Smooth muscle cell (in vitro differentiated cells): ENCODE measurements around the gene FGGY. TPM values are rescaled to one million over a fixed set of nuclear protein-coding genes. Genes with fewer than 3 reads are reported as not detected.
A peak's percentile ranks its signal among the peaks of the same experiment; 100 is the strongest.

ENCODE experiments used
- DNase-seq: peaks from one replicate; lab custom pipeline; 2025; ENCODE audit not compliant: unreplicated experiment; lab: John Stamatoyannopoulos, UW
- H2AFZ ChIP-seq: fragments of 200-600 bp; sonication (generic); 2 replicates; pipeline ENCODE4 v1.6.0; 2016; ENCODE audit warnings: antibody characterized with exemption, low read depth, mild to moderate bottlenecking
- H3F3A ChIP-seq: fragments of 200-600 bp; sonication (generic); 2 replicates; pipeline ENCODE4 v1.6.0; 2017; ENCODE audit warnings: antibody characterized with exemption, low read depth
- H3K27ac ChIP-seq: fragments of 200-600 bp; sonication (generic); 2 replicates; pipeline ENCODE4 v1.5.1; 2016; ENCODE audit warnings: low read depth, mild to moderate bottlenecking
- H3K27me3 ChIP-seq: fragments of 200-600 bp; sonication (generic); 2 replicates; pipeline ENCODE4 v1.6.1; 2016; ENCODE audit warnings: low read depth, mild to moderate bottlenecking
- H3K36me3 ChIP-seq: fragments of 200-600 bp; sonication (generic); 2 replicates; pipeline ENCODE4 v1.5.1; 2016; ENCODE audit warnings: low read depth
- H3K4me1 ChIP-seq: fragments of 200-600 bp; sonication (generic); 2 replicates; pipeline ENCODE4 v1.5.1; 2016; ENCODE audit warnings: low read depth
- H3K4me2 ChIP-seq: fragments of 200-600 bp; sonication (generic); 2 replicates; pipeline ENCODE4 v1.6.0; 2016; ENCODE audit warnings: mild to moderate bottlenecking
- H3K4me3 ChIP-seq: fragments of 200-600 bp; sonication (generic); 2 replicates; pipeline ENCODE4 v1.5.1; 2016; ENCODE audit warnings: mild to moderate bottlenecking
- H3K79me2 ChIP-seq: fragments of 200-600 bp; sonication (generic); 2 replicates; pipeline ENCODE4 v1.6.0; 2016; ENCODE audit warnings: low read depth, mild to moderate bottlenecking
- H3K9ac ChIP-seq: fragments of 200-600 bp; sonication (generic); 2 replicates; pipeline ENCODE4 v1.6.0; 2016; ENCODE audit warnings: low read depth
- H3K9me3 ChIP-seq: fragments of 200-600 bp; sonication (generic); replicated peaks from 2 replicates; pipeline ENCODE4 v1.5.1; 2016; ENCODE audit warnings: low read depth
- H4K20me1 ChIP-seq: fragments of 200-600 bp; sonication (generic); 2 replicates; pipeline ENCODE4 v1.6.0; 2016; ENCODE audit warnings: low read depth
- WGBS: methylation state at CpG from one replicate; pipeline ENCODE4 v1.1.7; 2016; ENCODE audit warnings: low lambda C conversion rate; 5-methylcytosine and 5-hydroxymethylcytosine counted together
- polyA plus RNA-seq: library from polyadenylated mRNA; unstranded; fragments of >200 nt; fragmentation: Nextera tagmentation; extraction: Ambion mirVana; gene quantifications from 2 replicates; pipeline ENCODE4 v1.2.1, GENCODE V29; 2016
- total RNA-seq: library from RNA; depleted of rRNA; stranded (reverse); fragments of >200 nt; gene quantifications from 2 replicates; pipeline ENCODE4 v1.2.3, GENCODE V29; 2014
- TF ChIP-seq, protein P1 (sequence below): fragments of 200-600 bp; sonication (generic); IDR thresholded peaks from 2 replicates; pipeline ENCODE4 v1.5.1; 2017; ENCODE audit warnings: borderline replicate concordance, mild to moderate bottlenecking, antibody characterized with exemption; ENCODE audit not compliant: insufficient read depth, poor library complexity, severe bottlenecking

The FGGY gene
- total and polyA plus RNA-seq, 2 experiments from 2014 or later = 5.1 to 9.2 TPM

- H3K27ac ChIP-seq = no peak overlapping the region
- H3K27me3 ChIP-seq = no peaks in the 10 kb centered on the region
- H3K36me3 ChIP-seq = no peaks in the 10 kb centered on the region
- H3K4me1 ChIP-seq = peaks cover 15% of the 10 kb centered on the region
- no peaks in the 10 kb centered on the region for H3K9me3 ChIP-seq
- H3K9ac ChIP-seq = no peak overlapping the region
- no peak overlapping the region for H2AFZ ChIP-seq
- no peak for DNase-seq
- no peak overlapping the region for H3K4me2 ChIP-seq
- H3F3A ChIP-seq = peaks cover 3% of the 10 kb centered on the region
- no peaks in the 10 kb centered on the region for H4K20me1 ChIP-seq
- TF ChIP-seq, protein P1, sequence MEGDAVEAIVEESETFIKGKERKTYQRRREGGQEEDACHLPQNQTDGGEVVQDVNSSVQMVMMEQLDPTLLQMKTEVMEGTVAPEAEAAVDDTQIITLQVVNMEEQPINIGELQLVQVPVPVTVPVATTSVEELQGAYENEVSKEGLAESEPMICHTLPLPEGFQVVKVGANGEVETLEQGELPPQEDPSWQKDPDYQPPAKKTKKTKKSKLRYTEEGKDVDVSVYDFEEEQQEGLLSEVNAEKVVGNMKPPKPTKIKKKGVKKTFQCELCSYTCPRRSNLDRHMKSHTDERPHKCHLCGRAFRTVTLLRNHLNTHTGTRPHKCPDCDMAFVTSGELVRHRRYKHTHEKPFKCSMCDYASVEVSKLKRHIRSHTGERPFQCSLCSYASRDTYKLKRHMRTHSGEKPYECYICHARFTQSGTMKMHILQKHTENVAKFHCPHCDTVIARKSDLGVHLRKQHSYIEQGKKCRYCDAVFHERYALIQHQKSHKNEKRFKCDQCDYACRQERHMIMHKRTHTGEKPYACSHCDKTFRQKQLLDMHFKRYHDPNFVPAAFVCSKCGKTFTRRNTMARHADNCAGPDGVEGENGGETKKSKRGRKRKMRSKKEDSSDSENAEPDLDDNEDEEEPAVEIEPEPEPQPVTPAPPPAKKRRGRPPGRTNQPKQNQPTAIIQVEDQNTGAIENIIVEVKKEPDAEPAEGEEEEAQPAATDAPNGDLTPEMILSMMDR = no peak
- H3K79me2 ChIP-seq = no peaks in the 10 kb centered on the region
- WGBS = 80% methylated on average over 8 of the region's 8 CpGs
- no peak overlapping the region for H3K4me3 ChIP-seq
Measured at GRCh38 chr1:59404796-59405195, 107.9 kb downstream of the FGGY start.

DNA sequence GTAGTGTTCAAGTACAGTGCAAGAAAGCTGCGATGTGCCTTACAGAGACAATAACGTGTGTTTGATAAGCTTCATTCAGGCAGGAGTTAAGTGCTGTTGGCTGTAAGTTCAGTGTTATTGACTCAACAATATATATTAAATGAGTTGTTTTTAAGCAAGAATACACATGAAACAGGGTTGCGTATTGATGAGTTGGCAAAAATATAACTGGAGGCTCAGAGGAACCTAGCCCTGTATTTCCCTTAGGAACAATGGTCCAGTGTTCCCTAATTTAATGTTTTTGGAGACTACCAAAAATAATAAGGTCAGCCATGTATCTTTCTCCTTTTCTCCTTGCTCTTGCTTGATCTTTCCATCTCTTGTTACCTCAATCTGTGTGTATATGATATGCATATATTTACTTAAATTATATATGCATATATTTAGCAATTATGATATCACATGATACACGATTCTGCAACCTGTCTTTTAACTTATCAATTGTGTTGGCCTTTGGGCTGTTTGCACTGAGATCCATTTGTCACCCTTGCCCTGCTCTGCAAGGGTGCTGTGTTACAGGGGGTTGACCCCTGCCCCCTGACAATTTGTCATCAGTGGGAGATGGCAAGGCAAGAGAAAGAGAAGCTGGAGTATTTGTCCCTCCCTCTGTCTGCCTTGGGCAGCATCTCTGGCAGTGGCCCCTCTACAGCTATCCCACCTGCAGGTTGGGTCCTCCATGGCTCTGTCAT lies 109.7 kb downstream of the FGGY start:
- DNase-seq = no peak
- TF ChIP-seq, protein P1 = no peak
- Histone ChIP-seq H2AFZ (no peak overlapping the region), H3F3A (peaks cover 3% of the 10 kb centered on the region), H3K9ac (no peak overlapping the region), H3K27ac (no peak overlapping the region), H3K9me3 (no peaks in the 10 kb centered on the region), H3K27me3 (no peaks in the 10 kb centered on the region), H3K4me2 (no peak overlapping the region), H3K4me1 (peaks cover 15% of the 10 kb centered on the region), H3K36me3 (no peaks in the 10 kb centered on the region), H4K20me1 (no peaks in the 10 kb centered on the region), H3K79me2 (no peaks in the 10 kb centered on the region), H3K4me3 (no peak overlapping the region)
- 96% methylated on average over 4 of the region's 4 CpGs for WGBS

DNA sequence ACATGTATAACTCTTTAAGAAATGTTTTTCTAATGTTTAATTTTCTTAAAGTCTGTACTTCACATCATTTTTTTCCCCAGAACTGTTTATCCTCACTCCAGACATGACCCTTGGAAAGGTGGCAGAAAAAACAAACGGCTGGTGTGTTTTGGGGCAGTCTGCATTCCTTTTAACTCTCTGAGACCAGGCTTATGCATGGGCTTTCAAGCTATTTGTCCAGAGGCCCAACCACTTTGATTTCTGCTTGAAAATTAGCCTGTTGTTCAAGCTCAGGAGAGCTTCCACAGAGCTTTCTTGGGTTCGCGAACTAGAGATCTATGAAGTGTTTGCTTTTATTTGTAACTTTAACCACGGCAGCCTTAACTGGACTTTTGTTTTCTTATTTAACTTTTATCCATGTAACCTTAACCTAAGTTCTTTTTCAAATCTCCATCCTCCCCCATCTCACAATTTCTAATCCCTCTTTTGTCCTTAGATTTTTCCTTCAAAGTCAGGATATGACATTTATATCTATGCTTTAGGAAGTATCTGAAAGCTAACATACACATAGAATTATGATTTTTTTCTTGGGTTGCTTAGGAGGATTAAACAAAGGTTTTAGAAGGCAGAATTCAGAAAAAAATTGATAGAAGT lies 111.8 kb downstream of the FGGY start:
- Histone ChIP-seq H3K4me3 (no peak overlapping the region), H3F3A (peaks cover 3% of the 10 kb centered on the region), H3K4me2 (peak overlapping the region; percentile 50), H3K4me1 (peaks cover 15% of the 10 kb centered on the region), H3K9ac (peak overlapping the region; percentile 24), H2AFZ (peak overlapping the region; percentile 66), H3K36me3 (no peaks in the 10 kb centered on the region), H3K27me3 (no peaks in the 10 kb centered on the region), H3K27ac (peak overlapping the region; percentile 71), H3K79me2 (no peaks in the 10 kb centered on the region), H3K9me3 (no peaks in the 10 kb centered on the region), H4K20me1 (no peaks in the 10 kb centered on the region)
- TF ChIP-seq, protein P1 = no peak
- WGBS = 7% methylated on average over 4 of the region's 4 CpGs
- no peak for DNase-seq

- Histone ChIP-seq H3K9me3 (no peaks in the 10 kb centered on the region), H3K9ac (no peak overlapping the region), H3K36me3 (no peaks in the 10 kb centered on the region), H3K79me2 (no peaks in the 10 kb centered on the region), H2AFZ (peak overlapping the region; percentile 66), H3K27me3 (no peaks in the 10 kb centered on the region), H3K4me1 (peaks cover 15% of the 10 kb centered on the region), H3K4me2 (peak overlapping the region; percentile 50), H3K4me3 (no peak overlapping the region), H3K27ac (peak overlapping the region; percentile 71), H3F3A (peaks cover 3% of the 10 kb centered on the region), H4K20me1 (no peaks in the 10 kb centered on the region)
- TF ChIP-seq, protein P1 = no peak
- DNase-seq = no peak
Measured at GRCh38 chr1:59409549-59409948, 112.7 kb downstream of the FGGY start.
